Adipocyte (in vitro differentiated cells): Measurements from ENCODE around the gene SP4.
"Not testable (repeated sequence)": the region's sequence is repeated elsewhere in the genome, so short reads cannot be mapped to it uniquely, and the experiment has no call there.

Source experiments
- DNase-seq: peaks from one replicate; pipeline ENCODE4 v3.0.0-alpha.2; 2015; ENCODE audit warnings: low read depth
- H3K27me3 ChIP-seq: replicated peaks from 2 replicates; pipeline ENCODE4 v1.7.0; 2013; ENCODE audit warnings: mild to moderate bottlenecking, low read length, moderate library complexity; ENCODE audit not compliant: control insufficient read depth, insufficient read depth
- H3K36me3 ChIP-seq: 2 replicates; pipeline ENCODE4 v1.7.0; 2013; ENCODE audit warnings: low read length, mild to moderate bottlenecking, moderate library complexity; ENCODE audit not compliant: control insufficient read depth, insufficient read depth, severe bottlenecking
- H3K4me1 ChIP-seq: 2 replicates; pipeline ENCODE4 v1.7.0; 2013; ENCODE audit warnings: mild to moderate bottlenecking, low read length, moderate library complexity; ENCODE audit not compliant: control insufficient read depth, insufficient read depth
- H3K4me3 ChIP-seq: 2 replicates; pipeline ENCODE4 v1.7.0; 2013; ENCODE audit warnings: mild to moderate bottlenecking, low read length, moderate library complexity
- H3K9ac ChIP-seq: 2 replicates; pipeline ENCODE4 v1.7.0; 2013; ENCODE audit warnings: mild to moderate bottlenecking, low read length, moderate library complexity
- H3K9me3 ChIP-seq: 2 replicates; pipeline ENCODE4 v1.7.0; 2013; ENCODE audit warnings: mild to moderate bottlenecking, low read length, moderate library complexity; ENCODE audit not compliant: control insufficient read depth

The SP4 gene

DNA sequence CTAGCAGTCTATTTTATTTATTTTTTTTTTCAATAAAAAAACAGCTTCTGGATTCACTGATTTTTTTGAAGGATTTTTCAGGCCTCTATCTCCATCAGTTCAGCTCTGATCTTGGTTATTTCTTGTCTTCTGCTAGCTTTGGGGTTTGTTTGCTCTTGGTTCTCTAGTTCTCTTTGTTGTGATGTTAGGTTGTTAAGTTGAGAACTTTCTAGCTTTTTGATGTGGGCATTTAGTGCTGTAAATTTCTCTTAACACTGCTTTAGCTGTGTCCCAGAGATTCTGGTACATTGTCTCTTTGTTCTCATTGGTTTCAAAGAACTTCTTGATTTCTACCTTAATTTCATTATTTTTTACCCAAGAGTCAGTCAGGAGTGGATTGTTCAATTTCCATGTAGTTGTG lies 105.8 kb downstream of the SP4 start:
- H3K4me1 ChIP-seq, H3K27me3 ChIP-seq, H3K9me3 ChIP-seq, H3K4me3 ChIP-seq, H3K36me3 ChIP-seq, DNase-seq, H3K9ac ChIP-seq: not testable (repeated sequence)

- H3K36me3 ChIP-seq, H3K4me1 ChIP-seq, H3K4me3 ChIP-seq, H3K9me3 ChIP-seq, H3K9ac ChIP-seq, DNase-seq, H3K27me3 ChIP-seq: not testable (repeated sequence)
These were observed 108.7 kb downstream of the SP4 start for GRCh38 chr7:21536445-21537118.

GRCh38 chr7:21538936-21539495 lies 111.1 kb downstream of the SP4 start:
- Histone ChIP-seq H3K4me3 (no peak overlapping the region), H3K36me3 (no peaks in the 10 kb centered on the region), H3K9me3 (no peaks in the 10 kb centered on the region), H3K9ac (no peak overlapping the region), H3K27me3 (peaks cover 29% of the 10 kb centered on the region), H3K4me1 (peaks cover 10% of the 10 kb centered on the region)
- DNase-seq: no peak

GRCh38 chr7:21542891-21543527 lies 115.1 kb downstream of the SP4 start, which contains the start of gene DNAH11:
DNAH11 (plus strand) TSS chr7:21543039; CDS start chr7:21543246, 207 bp downstream.
- H3K4me1 ChIP-seq: peaks cover 10% of the 10 kb centered on the region
- H3K36me3 ChIP-seq: no peaks in the 10 kb centered on the region
- H3K9me3 ChIP-seq: no peaks in the 10 kb centered on the region
- H3K27me3 ChIP-seq: peaks cover 44% of the 10 kb centered on the region
- H3K9ac ChIP-seq: no peak within 1 kb of the TSS
- DNase-seq: peak; percentile 55
- H3K4me3 ChIP-seq: peak within 1 kb of the TSS; percentile 65

DNA sequence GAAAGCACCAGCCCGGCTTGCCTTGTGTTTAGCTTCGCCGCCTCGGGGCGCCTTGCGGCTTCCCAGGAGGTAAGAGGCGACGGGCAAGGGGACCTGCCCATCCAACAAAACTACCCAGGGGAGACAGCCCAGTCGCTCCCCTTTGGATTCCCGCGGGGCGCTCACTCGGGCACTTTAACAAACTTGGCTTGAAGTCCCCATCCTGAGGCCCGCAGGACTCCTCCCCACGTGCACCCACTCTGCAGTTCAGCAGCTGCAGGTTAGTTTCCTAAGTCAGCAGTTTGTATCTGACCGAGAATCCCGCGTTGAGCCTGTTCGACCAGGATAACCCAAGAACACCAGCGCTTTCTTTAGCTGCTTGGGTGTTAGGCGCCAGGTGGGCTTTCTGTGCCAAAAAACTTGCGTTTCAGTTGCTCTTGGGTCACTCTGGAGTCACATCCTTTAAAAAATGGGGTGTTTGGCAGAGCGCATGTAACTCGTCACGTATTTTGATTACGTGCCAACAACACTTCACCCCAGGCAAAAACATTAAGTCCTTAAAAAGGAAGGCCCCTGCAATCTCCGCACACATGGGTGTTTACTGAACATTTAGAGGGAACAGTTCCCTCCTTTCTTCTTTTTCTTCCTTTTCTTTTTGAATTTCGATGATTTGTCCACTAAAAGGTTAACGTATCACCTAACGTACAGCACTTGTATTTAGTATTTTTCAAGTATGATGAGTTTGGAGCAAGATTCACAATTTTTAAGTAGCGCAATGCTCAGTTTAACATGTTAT lies 115.8 kb downstream of the SP4 start:
- H3K4me1 ChIP-seq: peaks cover 10% of the 10 kb centered on the region
- DNase-seq: peak; percentile 25

GRCh38 chr7:21544303-21544656 lies 116.4 kb downstream of the SP4 start:
- H3K9ac ChIP-seq: no peak overlapping the region
- H3K9me3 ChIP-seq: no peaks in the 10 kb centered on the region
- H3K4me1 ChIP-seq: peaks cover 10% of the 10 kb centered on the region
- no peak overlapping the region for H3K4me3 ChIP-seq
- peaks cover 44% of the 10 kb centered on the region for H3K27me3 ChIP-seq
- no peaks in the 10 kb centered on the region for H3K36me3 ChIP-seq
- DNase-seq: no peak

More for the DNA sequence above, 115.8 kb downstream of the SP4 start:
- Histone ChIP-seq H3K27me3 (peaks cover 44% of the 10 kb centered on the region), H3K9ac (no peak overlapping the region), H3K4me3 (peak overlapping the region; percentile 65), H3K36me3 (no peaks in the 10 kb centered on the region), H3K9me3 (no peaks in the 10 kb centered on the region)

- no peak for DNase-seq
- Histone ChIP-seq H3K9me3 (no peaks in the 10 kb centered on the region), H3K27me3 (peaks cover 42% of the 10 kb centered on the region), H3K4me3 (no peak overlapping the region), H3K9ac (no peak overlapping the region), H3K4me1 (peaks cover 10% of the 10 kb centered on the region), H3K36me3 (no peaks in the 10 kb centered on the region)
These were observed 116.8 kb downstream of the SP4 start for GRCh38 chr7:21544715-21545114.

DNA sequence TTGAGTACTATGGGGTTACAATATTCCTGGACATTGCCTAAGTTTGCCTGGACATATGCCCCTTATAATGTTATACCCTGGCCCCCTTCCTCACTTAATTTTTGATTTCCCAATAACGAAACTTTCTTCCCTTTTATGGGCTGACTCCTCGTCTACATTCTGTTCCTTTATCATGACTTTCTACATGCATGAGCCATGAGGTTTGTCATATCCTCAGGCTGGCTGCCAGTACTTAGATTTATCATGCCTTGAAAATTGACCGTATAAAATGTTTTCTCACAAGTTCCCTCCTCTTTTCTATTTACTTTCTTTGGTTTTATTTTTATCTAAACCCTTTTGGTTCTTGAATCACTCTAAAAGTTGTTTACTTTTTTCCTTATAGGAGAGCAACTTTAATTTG lies 119.6 kb downstream of the SP4 start:
- Histone ChIP-seq H3K9ac (no peak overlapping the region), H3K4me1 (peaks cover 10% of the 10 kb centered on the region), H3K36me3 (no peaks in the 10 kb centered on the region), H3K4me3 (no peak overlapping the region), H3K27me3 (peaks cover 29% of the 10 kb centered on the region), H3K9me3 (no peaks in the 10 kb centered on the region)
- DNase-seq: no peak

- Histone ChIP-seq H3K9ac (no peak overlapping the region), H3K9me3 (no peaks in the 10 kb centered on the region), H3K27me3 (peaks cover 20% of the 10 kb centered on the region), H3K4me3 (no peak overlapping the region), H3K4me1 (peaks cover 5% of the 10 kb centered on the region), H3K36me3 (no peaks in the 10 kb centered on the region)
- DNase-seq: no peak
These were observed 120.6 kb downstream of the SP4 start for GRCh38 chr7:21548491-21548890.

DNA sequence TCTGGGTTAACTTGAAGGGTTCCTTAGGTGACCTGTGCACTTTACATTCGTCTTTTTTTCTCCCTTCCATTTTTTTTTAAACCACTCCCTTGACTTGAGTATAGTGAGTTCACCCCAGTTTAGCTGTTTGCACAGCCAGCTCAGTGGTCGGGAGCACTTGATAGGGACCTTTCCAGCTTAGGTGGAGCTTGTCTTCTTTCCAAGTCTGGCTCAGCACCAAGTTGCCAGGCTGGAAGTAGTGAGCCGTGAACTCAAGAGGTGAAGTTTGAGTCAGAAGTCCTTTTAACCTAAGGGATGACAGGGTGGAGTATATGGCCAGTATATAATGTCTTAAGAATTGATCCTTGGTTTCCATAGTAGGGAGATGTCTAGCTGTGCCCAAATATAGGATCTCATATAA lies 122.2 kb downstream of the SP4 start:
- Histone ChIP-seq H3K4me1 (no peaks in the 10 kb centered on the region), H3K36me3 (no peaks in the 10 kb centered on the region), H3K4me3 (no peak overlapping the region), H3K27me3 (peaks cover 6% of the 10 kb centered on the region), H3K9me3 (no peaks in the 10 kb centered on the region), H3K9ac (no peak overlapping the region)
- no peak for DNase-seq

- Histone ChIP-seq H3K9ac (no peak overlapping the region), H3K4me1 (no peaks in the 10 kb centered on the region), H3K4me3 (no peak overlapping the region), H3K9me3 (no peaks in the 10 kb centered on the region), H3K36me3 (no peaks in the 10 kb centered on the region), H3K27me3 (no peaks in the 10 kb centered on the region)
- DNase-seq: no peak
These were observed 123.1 kb downstream of the SP4 start for GRCh38 chr7:21550821-21551531.
